ENCODE data around the gene SPSB3.

- TF ChIP-seq REST (IDR thresholded peaks at IDR 0.05; ENCODE audit: insufficient read depth in 1 of 2, low read depth in 2 of 2, low read length in 2 of 2), result no peak
- TF ChIP-seq POLR2AphosphoS5 (IDR thresholded peaks at IDR 0.05; ENCODE audit: low read depth, low read length), result no peak
Observed at GRCh38 chr16:1731073-1731472, 51.3 kb downstream of the SPSB3 start.
